GM12878 (cell line): ENCODE measurements around the gene SHC2. TPM values are rescaled to one million over a fixed set of nuclear protein-coding genes. Genes with fewer than 3 reads are reported as not detected.

Experiments
- ATAC-seq: fragments of 200-7000 bp; cut with Tn5 transposase; 3 replicates; pipeline ENCODE4 v1.9.1; 2020; ENCODE audit warnings: mild to moderate bottlenecking, moderate library complexity
- BruUV-seq: library from RNA; stranded (reverse); fragments of 400-500 nt; replicated peaks from 2 replicates; lab custom pipeline; 2021; lab: Mats Ljungman, UMichigan
- CTCF ChIA-PET: fragments of 300-600 bp; sonication (Branson Sonifier 250); formaldehyde crosslinking; extraction: SDS; loops from one replicate; lab custom pipeline; 2021; ENCODE audit warnings: inconsistent platforms; lab: Yijun Ruan, JAX
- POLR2A ChIA-PET: fragments of 350-600 bp; formaldehyde crosslinking; extraction: SDS; loops from one replicate; lab custom pipeline; 2021; ENCODE audit warnings: inconsistent platforms; lab: Charles Lee
- RAD21 ChIA-PET: fragments of 300-600 bp; sonication (Branson Sonifier 250); formaldehyde crosslinking; loops from one replicate; lab custom pipeline; 2023; ENCODE audit warnings: antibody characterized with exemption; ENCODE audit not compliant: unreplicated experiment; lab: Charles Lee
- SMC1A ChIA-PET: fragments of 300-600 bp; sonication (Branson Sonifier 250); formaldehyde crosslinking; loops from one replicate; lab custom pipeline; 2023; ENCODE audit not compliant: unreplicated experiment, uncharacterized antibody; lab: Charles Lee
- DNase-seq: peaks from one replicate; pipeline ENCODE4 v3.0.0-alpha.2; 2011; ENCODE audit warnings: low read depth, low spot score
- FAIRE-seq: peaks from 3 replicates; lab custom pipeline; 2011; peaks lifted over from hg19 to GRCh38; lab: Jason Lieb, UNC
- H2AFZ ChIP-seq: 2 replicates; pipeline ENCODE4 v1.6.0; 2011; ENCODE audit warnings: low read depth, low read length, control low read depth; ENCODE audit not compliant: control insufficient read depth
- H3K27ac ChIP-seq: 2 replicates; pipeline ENCODE4 v1.5.1; 2011; ENCODE audit warnings: control low read depth; ENCODE audit not compliant: control insufficient read depth, insufficient read depth
- H3K27me3 ChIP-seq, 2 experiments: replicated peaks in 1 of 2; 2 replicates each; pipeline versions ENCODE4 v1.6.0 to v1.6.1; 2011; ENCODE audit warnings: low read length in 1 of 2; ENCODE audit not compliant: control insufficient read depth in 2 of 2, insufficient read depth in 2 of 2
- H3K36me3 ChIP-seq, 2 experiments: 2 replicates each; pipeline ENCODE4 v1.5.1; 2011; ENCODE audit warnings: low read length in 1 of 2; ENCODE audit not compliant: control insufficient read depth in 2 of 2, insufficient read depth in 2 of 2
- H3K4me1 ChIP-seq: 2 replicates; pipeline ENCODE4 v1.6.1; 2011; ENCODE audit warnings: mild to moderate bottlenecking, low read length, moderate library complexity, mixed read lengths; ENCODE audit not compliant: control insufficient read depth, insufficient read depth
- H3K4me2 ChIP-seq: 2 replicates; pipeline ENCODE4 v1.6.0; 2011; ENCODE audit warnings: control low read depth; ENCODE audit not compliant: control insufficient read depth, insufficient read depth
- H3K4me3 ChIP-seq: fragments of 200-600 bp; sonication (generic); 2 replicates; pipeline ENCODE4 v1.5.1; 2016
- H3K79me2 ChIP-seq: 2 replicates; pipeline ENCODE4 v1.6.0; 2011; ENCODE audit warnings: low read length; ENCODE audit not compliant: control insufficient read depth, insufficient read depth
- H3K9ac ChIP-seq: 2 replicates; pipeline ENCODE4 v1.8.0; 2011; ENCODE audit warnings: low read length, control low read depth, mixed read lengths; ENCODE audit not compliant: control insufficient read depth, insufficient read depth
- H3K9me3 ChIP-seq: replicated peaks from 3 replicates; pipeline ENCODE4 v1.5.1; 2011; ENCODE audit warnings: mild to moderate bottlenecking, low read length; ENCODE audit not compliant: control insufficient read depth, insufficient read depth
- H4K20me1 ChIP-seq: 2 replicates; pipeline ENCODE4 v1.6.0; 2011; ENCODE audit not compliant: control insufficient read depth, insufficient read depth
- EED ChIP-seq: sonication (generic); IDR thresholded peaks from 2 replicates; pipeline ENCODE4 v1.6.1; 2016; ENCODE audit warnings: antibody characterized with exemption, low read depth
- MXI1 ChIP-seq: fragments of 150-350 bp; IDR thresholded peaks from 2 replicates; pipeline ENCODE4 v1.6.1; 2011; ENCODE audit warnings: low read depth, mild to moderate bottlenecking, inconsistent platforms, low read length, improper control_type of control experiment
- SREBF1 ChIP-seq: IDR thresholded peaks from 2 replicates; pipeline ENCODE4 v1.6.1; 2012; ENCODE audit warnings: mild to moderate bottlenecking, low read length
- SUZ12 ChIP-seq: fragments of 200-600 bp; sonication (generic); IDR thresholded peaks from one replicate; pipeline ENCODE4 v1.6.1; 2018; ENCODE audit warnings: antibody characterized with exemption, mild to moderate bottlenecking; ENCODE audit not compliant: unreplicated experiment
- ZNF217 ChIP-seq: fragments of 450-650 bp; IDR thresholded peaks from 2 replicates; pipeline ENCODE4 v1.6.1; 2017; ENCODE audit warnings: antibody characterized with exemption, mild to moderate bottlenecking
- WGBS: methylation state at CpG from one replicate; pipeline ENCODE4 v1.1.6; 2016; ENCODE audit warnings: low lambda C conversion rate; ENCODE audit not compliant: insufficient replicate concordance, insufficient coverage; ENCODE audit errors: missing lambda C conversion rate; 5-methylcytosine and 5-hydroxymethylcytosine counted together
- in situ Hi-C: fragments of 300-500 bp; cut with MboI; formaldehyde crosslinking; loops from 9 replicates; pipeline ENCODE4 v1.14.3; 2018; ENCODE audit warnings: mixed read lengths
- intact Hi-C: fragments of 100-400 bp; cut with micrococcal nuclease; formaldehyde crosslinking; loops from one replicate; pipeline ENCODE4 v1.14.2; 2022; ENCODE audit not compliant: unreplicated experiment
- polyA plus RNA-seq, 11 experiments: library from polyadenylated mRNA; depleted of rRNA in 4 of 11; unstranded in 6 of 11; stranded (reverse) in 5 of 11; fragments of >200 nt; fragmentation: Nextera tagmentation in 4 of 11; fragmentation: Illumina TruSeq in 1 of 11; extraction: Ambion mirVana in 4 of 11; extraction: Trizol in 1 of 11; gene quantifications; 1 replicate in 1 of 11; 2 replicates in 10 of 11; pipeline versions ENCODE4 v1.2.1 to v1.2.3, GENCODE V29; 2011 to 2016; ENCODE audit warnings: inconsistent platforms in 2 of 11, missing spikeins in 2 of 11, low read depth in 1 of 11
- total RNA-seq, 4 experiments: library from RNA; depleted of rRNA in 3 of 4; stranded (reverse); fragments of >200 nt in 3 of 4; fragmentation: Illumina TruSeq in 1 of 4; extraction: Trizol in 1 of 4; gene quantifications; 2 replicates each; pipeline versions ENCODE4 v1.2.1 to v1.2.3, GENCODE V29; 2013 to 2021
- TF ChIP-seq, protein P1 (sequence below): fragments of 450-650 bp; IDR thresholded peaks from 2 replicates; pipeline ENCODE4 v1.6.1; 2017; ENCODE audit warnings: mild to moderate bottlenecking, moderate library complexity
- TF ChIP-seq, protein P2 (sequence below): fragments of 450-650 bp; IDR thresholded peaks from 2 replicates; pipeline ENCODE4 v1.6.1; 2017; ENCODE audit warnings: mild to moderate bottlenecking, low read depth, inconsistent platforms; ENCODE audit not compliant: poor library complexity, severe bottlenecking
- TF ChIP-seq, protein P3 (sequence below): IDR thresholded peaks from 2 replicates; pipeline ENCODE4 v1.6.1; 2012; ENCODE audit warnings: low read length, inconsistent platforms

Gene SHC2
- total and polyA plus RNA-seq, 10 of the 15 experiments (the other 5 are each of a cell fraction or from before 2014, with no cell fraction given) = 0.08 TPM; not detected in 9

DNA sequence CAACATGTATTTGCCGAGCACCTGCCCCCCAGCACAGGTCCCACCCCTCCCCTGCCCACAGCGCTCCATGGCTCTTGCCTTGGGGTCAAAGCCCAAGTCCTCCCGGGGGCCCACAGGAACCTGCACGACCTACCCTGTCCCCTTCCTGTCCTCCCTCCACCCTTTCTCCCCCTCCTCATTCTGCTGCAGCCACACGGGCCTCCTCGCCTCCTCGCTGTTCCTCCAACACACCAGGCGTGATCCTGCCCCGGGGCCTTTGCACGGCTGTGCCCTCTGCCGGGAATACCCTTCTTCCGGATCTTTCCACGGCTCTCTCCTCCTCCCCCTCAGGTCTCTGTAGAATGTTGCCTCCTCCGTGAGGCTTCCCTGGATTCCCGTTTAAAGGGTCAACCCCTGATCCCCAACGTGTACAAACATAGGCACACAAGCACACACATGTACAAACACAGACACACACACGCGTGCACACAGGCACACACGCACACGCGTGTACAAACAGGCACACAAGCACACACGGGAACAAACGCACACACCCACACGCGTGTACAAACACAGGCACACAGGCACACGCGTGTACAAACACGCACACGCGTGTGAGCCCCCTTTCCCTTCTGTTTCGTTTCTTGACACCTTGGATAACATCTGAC, 38.3 kb upstream of the SHC2 start:
- no peak overlapping the region for H3K4me2 ChIP-seq
- no peak overlapping the region for H3K4me3 ChIP-seq
- no peaks in the 10 kb centered on the region for H3K36me3 ChIP-seq
- no peak for DNase-seq
- CTCF ChIA-PET = no interaction called here
- RAD21 ChIA-PET = no interaction called here
- SMC1A ChIA-PET = no interaction called here
- 81% methylated on average over 26 of the region's 31 CpGs for WGBS
- no peak overlapping the region for H2AFZ ChIP-seq
- no peak for TF ChIP-seq SREBF1
- TF ChIP-seq SUZ12 = no peak
- TF ChIP-seq, all 136 proteins: peak for 0
- H3K27me3 ChIP-seq = no peaks in the 10 kb centered on the region; a peak in 1 of 4 replicates
- FAIRE-seq (no peak), ATAC-seq (no peak)
- BruUV-seq = no TSS peak
- no peak overlapping the region for H3K27ac ChIP-seq
- H4K20me1 ChIP-seq = no peaks in the 10 kb centered on the region
- no peak overlapping the region for H3K9ac ChIP-seq
- intact Hi-C loops (no loop called here), in situ Hi-C loops (no loop called here)
- H3K9me3 ChIP-seq = no peaks in the 10 kb centered on the region; the same call in 2 of the 3 replicates
- POLR2A ChIA-PET = interaction anchor here (0.6 kb wide), 1 partner anchor 156 kb away, joined by 4 read pairs; no protein-coding TSS in a partner anchor
- no peaks in the 10 kb centered on the region for H3K79me2 ChIP-seq
- no peaks in the 10 kb centered on the region for H3K4me1 ChIP-seq

DNA sequence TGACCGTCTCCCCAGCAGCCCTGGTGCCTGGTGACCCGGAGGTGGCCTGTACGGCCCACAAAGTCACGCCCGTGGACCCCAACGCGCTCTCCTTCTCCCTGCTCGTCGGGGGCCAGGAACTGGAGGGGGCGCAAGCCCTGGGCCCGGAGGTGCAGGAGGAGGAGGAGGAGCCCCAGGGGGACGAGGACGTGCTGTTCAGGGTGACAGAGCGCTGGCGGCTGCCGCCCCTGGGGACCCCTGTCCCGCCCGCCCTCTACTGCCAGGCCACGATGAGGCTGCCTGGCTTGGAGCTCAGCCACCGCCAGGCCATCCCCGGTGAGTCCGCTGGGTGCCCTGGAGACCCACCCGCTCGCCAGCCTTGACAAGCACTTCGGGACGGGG, 37.7 kb upstream of the SHC2 start:
- ChIA-PET POLR2A (interaction anchor here (0.6 kb wide), 1 partner anchor 156 kb away, joined by 4 read pairs; no protein-coding TSS in a partner anchor), CTCF (no interaction called here)
- no peak for FAIRE-seq
- TF ChIP-seq EED = no peak
- no peak for TF ChIP-seq ZNF217
- TF ChIP-seq, protein P1, sequence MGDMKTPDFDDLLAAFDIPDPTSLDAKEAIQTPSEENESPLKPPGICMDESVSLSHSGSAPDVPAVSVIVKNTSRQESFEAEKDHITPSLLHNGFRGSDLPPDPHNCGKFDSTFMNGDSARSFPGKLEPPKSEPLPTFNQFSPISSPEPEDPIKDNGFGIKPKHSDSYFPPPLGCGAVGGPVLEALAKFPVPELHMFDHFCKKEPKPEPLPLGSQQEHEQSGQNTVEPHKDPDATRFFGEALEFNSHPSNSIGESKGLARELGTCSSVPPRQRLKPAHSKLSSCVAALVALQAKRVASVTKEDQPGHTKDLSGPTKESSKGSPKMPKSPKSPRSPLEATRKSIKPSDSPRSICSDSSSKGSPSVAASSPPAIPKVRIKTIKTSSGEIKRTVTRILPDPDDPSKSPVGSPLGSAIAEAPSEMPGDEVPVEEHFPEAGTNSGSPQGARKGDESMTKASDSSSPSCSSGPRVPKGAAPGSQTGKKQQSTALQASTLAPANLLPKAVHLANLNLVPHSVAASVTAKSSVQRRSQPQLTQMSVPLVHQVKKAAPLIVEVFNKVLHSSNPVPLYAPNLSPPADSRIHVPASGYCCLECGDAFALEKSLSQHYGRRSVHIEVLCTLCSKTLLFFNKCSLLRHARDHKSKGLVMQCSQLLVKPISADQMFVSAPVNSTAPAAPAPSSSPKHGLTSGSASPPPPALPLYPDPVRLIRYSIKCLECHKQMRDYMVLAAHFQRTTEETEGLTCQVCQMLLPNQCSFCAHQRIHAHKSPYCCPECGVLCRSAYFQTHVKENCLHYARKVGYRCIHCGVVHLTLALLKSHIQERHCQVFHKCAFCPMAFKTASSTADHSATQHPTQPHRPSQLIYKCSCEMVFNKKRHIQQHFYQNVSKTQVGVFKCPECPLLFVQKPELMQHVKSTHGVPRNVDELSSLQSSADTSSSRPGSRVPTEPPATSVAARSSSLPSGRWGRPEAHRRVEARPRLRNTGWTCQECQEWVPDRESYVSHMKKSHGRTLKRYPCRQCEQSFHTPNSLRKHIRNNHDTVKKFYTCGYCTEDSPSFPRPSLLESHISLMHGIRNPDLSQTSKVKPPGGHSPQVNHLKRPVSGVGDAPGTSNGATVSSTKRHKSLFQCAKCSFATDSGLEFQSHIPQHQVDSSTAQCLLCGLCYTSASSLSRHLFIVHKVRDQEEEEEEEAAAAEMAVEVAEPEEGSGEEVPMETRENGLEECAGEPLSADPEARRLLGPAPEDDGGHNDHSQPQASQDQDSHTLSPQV = no peak
- TF ChIP-seq, protein P2, sequence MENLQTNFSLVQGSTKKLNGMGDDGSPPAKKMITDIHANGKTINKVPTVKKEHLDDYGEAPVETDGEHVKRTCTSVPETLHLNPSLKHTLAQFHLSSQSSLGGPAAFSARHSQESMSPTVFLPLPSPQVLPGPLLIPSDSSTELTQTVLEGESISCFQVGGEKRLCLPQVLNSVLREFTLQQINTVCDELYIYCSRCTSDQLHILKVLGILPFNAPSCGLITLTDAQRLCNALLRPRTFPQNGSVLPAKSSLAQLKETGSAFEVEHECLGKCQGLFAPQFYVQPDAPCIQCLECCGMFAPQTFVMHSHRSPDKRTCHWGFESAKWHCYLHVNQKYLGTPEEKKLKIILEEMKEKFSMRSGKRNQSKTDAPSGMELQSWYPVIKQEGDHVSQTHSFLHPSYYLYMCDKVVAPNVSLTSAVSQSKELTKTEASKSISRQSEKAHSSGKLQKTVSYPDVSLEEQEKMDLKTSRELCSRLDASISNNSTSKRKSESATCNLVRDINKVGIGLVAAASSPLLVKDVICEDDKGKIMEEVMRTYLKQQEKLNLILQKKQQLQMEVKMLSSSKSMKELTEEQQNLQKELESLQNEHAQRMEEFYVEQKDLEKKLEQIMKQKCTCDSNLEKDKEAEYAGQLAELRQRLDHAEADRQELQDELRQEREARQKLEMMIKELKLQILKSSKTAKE = no peak
- TF ChIP-seq MXI1 = no peak
- TF ChIP-seq, protein P3, sequence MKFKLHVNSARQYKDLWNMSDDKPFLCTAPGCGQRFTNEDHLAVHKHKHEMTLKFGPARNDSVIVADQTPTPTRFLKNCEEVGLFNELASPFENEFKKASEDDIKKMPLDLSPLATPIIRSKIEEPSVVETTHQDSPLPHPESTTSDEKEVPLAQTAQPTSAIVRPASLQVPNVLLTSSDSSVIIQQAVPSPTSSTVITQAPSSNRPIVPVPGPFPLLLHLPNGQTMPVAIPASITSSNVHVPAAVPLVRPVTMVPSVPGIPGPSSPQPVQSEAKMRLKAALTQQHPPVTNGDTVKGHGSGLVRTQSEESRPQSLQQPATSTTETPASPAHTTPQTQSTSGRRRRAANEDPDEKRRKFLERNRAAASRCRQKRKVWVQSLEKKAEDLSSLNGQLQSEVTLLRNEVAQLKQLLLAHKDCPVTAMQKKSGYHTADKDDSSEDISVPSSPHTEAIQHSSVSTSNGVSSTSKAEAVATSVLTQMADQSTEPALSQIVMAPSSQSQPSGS = no peak

More for the DNA sequence above, 37.7 kb upstream of the SHC2 start:
- no TSS peak for BruUV-seq
- H3K4me2 ChIP-seq = no peak overlapping the region
- no peaks in the 10 kb centered on the region for H4K20me1 ChIP-seq
- ChIA-PET RAD21 (no interaction called here), SMC1A (no interaction called here)
- H3K9me3 ChIP-seq = no peaks in the 10 kb centered on the region; the same call in 2 of the 3 replicates
- intact Hi-C loops = no loop called here
- DNase-seq = no peak
- no peaks in the 10 kb centered on the region for H3K79me2 ChIP-seq
- in situ Hi-C loops = no loop called here
- no peaks in the 10 kb centered on the region for H3K36me3 ChIP-seq
- H2AFZ ChIP-seq = no peak overlapping the region
- 0% methylated on average over 10 of the region's 26 CpGs for WGBS
- ATAC-seq = peak; percentile 27
- no peaks in the 10 kb centered on the region; a peak in 1 of 4 replicates for H3K27me3 ChIP-seq
- H3K9ac ChIP-seq = no peak overlapping the region
- no peaks in the 10 kb centered on the region for H3K4me1 ChIP-seq
- H3K4me3 ChIP-seq = no peak overlapping the region
- no peak overlapping the region for H3K27ac ChIP-seq
